Naive thymus-derived CD8-positive, alpha-beta T cell (primary cell): ENCODE results near the gene RPS16. TPM values are rescaled to one million over a fixed set of nuclear protein-coding genes. Genes with fewer than 3 reads are reported as not detected.
"Not testable (repeated sequence)": the region's sequence is repeated elsewhere in the genome, so short reads cannot be mapped to it uniquely, and the experiment has no call there.

Experiments
- ATAC-seq, 2 donors: fragments of 150-1000 bp; cut with Tn5 transposase in 1 of 2; sonication (Bioruptor Pico), chemical (Tn5 transposase) in 1 of 2; 1 replicate in 1 of 2; 2 replicates in 1 of 2; pipeline ENCODE4 v1.10.0; 2021; ENCODE audit warnings: mild to moderate bottlenecking in 2 of 2, moderate library complexity in 2 of 2
- POLR2A ChIA-PET: fragments of 350-600 bp; sonication (Branson Sonifier 250); formaldehyde crosslinking; loops from one replicate; lab custom pipeline; 2021; ENCODE audit warnings: antibody characterized with exemption; lab: Charles Lee
- DNase-seq, 10 donors: peaks; one replicate each; pipeline versions ENCODE4 v3.0.0 to v3.0.0-alpha.2; 2020 to 2022
- H3K27ac Mint-ChIP-seq, 10 donors: one replicate each; pipeline ENCODE4 v1.8.0; 2020 to 2022; ENCODE audit warnings: mild to moderate bottlenecking in 10 of 10, mixed read lengths in 10 of 10, moderate library complexity in 4 of 10, inconsistent platforms in 1 of 10
- H3K27me3 Mint-ChIP-seq, 5 donors: one replicate each; pipeline ENCODE4 v1.8.0; 2021 to 2022; ENCODE audit warnings: mixed read lengths in 5 of 5
- H3K36me3 Mint-ChIP-seq, 3 donors: one replicate each; pipeline ENCODE4 v1.8.0; 2020 to 2022; ENCODE audit warnings: mixed read lengths in 3 of 3, mild to moderate bottlenecking in 2 of 3, inconsistent platforms in 1 of 3
- H3K4me1 Mint-ChIP-seq, 4 donors: one replicate each; pipeline ENCODE4 v1.8.0; 2021 to 2022; ENCODE audit warnings: mixed read lengths in 4 of 4
- H3K4me3 Mint-ChIP-seq, 10 donors: one replicate each; pipeline ENCODE4 v1.8.0; 2020 to 2022; ENCODE audit warnings: mild to moderate bottlenecking in 10 of 10, mixed read lengths in 10 of 10, moderate library complexity in 6 of 10, inconsistent platforms in 1 of 10
- H3K9me3 Mint-ChIP-seq, 9 donors: one replicate each; pipeline ENCODE4 v1.8.0; 2020 to 2022; ENCODE audit warnings: mixed read lengths in 9 of 9, mild to moderate bottlenecking in 3 of 9, inconsistent platforms in 1 of 9, moderate library complexity in 1 of 9
- polyA plus RNA-seq, 3 donors: library from polyadenylated mRNA; unstranded; fragments of 300-500 nt; fragmentation: Illumina TruSeq; gene quantifications; one replicate each; pipeline ENCODE4 v1.2.3, GENCODE V29; 2021
- total RNA-seq, 8 experiments: library from RNA in 2 of 8; stranded (reverse) in 2 of 8; gene quantifications; one replicate each; pipeline ENCODE4 v1.2.3 and lab custom pipeline; 2021 to 2026

Gene RPS16
- total and polyA plus RNA-seq, 5 experiments from 2014 or later: 2,588 to 3,760 (median 2,812) TPM

DNA sequence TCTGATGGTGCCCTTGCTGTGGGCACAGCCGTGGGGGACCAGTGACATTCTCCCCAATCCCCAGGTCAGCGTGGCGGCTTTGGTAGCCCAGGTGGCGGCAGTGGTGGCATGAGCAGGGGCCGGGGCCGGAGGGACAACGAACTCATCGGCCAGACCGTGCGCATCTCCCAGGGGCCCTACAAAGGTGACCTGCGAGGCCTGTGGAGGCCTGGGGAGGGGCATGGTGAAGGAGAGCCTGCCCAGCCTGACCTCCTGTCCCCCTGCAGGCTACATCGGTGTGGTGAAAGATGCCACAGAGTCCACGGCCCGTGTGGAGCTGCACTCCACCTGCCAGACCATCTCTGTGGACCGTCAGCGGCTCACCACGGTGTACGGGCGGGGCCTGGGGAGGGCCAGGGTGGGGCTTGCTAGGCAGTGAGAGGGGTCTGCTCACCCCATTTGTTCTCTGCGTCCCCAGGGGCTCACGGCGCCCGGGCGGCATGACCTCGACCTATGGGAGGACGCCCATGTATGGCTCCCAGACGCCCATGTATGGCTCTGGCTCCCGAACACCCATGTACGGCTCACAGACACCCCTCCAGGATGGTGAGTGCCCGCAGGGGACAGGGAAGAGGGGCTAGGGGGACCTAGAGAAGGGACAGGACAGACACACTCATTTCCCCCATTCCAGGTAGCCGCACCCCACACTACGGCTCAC is 37.1 kb upstream of the RPS16 start:
- ATAC-seq: no peak
- Mint-ChIP-seq H3K27me3 (no peaks in the 10 kb centered on the region), H3K9me3 (no peaks in the 10 kb centered on the region), H3K27ac (peak overlapping the region in 1 of 10 donors; percentile 34), H3K4me1 (peaks cover 0 to 14% (median 8%) of the 10 kb centered on the region in 4 donors), H3K36me3 (peaks cover 6 to 75% (median 14%) of the 10 kb centered on the region in 3 donors), H3K4me3 (peak overlapping the region in 1 of 10 donors; percentile 20)
- POLR2A ChIA-PET: interaction anchor here (1.9 kb wide), 1 partner anchor 72 kb away, joined by 7 read pairs; no protein-coding TSS in a partner anchor
- no peak for DNase-seq

DNA sequence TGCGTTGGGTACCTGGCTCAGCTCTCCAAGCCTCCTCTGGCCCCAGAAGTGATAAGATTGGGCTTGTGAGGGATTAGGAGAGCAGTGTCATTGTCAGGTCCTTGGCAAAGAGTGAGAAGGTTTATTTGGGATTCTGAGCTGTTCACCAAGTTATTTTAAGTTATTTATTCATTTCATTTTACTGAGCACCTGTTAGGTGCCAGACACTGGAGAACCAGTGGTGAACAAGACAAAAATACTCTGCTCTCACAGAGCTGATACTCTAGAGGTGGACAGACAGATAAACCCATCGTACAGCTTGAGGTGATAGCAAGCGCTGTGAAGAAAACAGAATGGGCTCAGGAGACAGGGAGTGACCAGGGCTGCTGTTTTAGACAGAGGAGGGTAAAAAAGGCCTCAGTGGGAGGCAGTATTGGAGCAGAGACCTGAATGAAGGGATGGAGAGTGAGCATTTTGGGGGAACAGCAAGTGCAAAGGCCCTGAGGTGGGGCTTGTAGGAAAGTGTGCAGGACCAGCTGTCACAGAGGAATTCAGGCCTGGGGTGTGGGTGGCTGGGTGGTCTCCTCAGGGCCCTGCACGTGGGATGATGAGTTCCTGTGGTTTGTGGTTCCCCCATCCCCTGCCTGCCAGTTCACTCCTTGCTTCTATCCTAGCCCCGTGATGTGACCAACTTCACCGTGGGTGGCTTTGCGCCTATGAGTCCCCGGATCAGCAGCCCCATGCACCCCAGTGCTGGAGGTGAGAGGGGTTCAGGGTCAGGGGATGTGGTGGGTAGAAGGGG is 36.2 kb upstream of the RPS16 start:
- H3K4me3 Mint-ChIP-seq: no peak overlapping the region
- H3K27ac Mint-ChIP-seq: peak overlapping the region in 7 of 10 donors; percentile 34 to 84 (median 43)
- POLR2A ChIA-PET: interaction anchor here (1.1 kb wide), 1 partner anchor 27 kb away, joined by 5 read pairs; the partner anchor contains the start of gene SUPT5H
- peaks cover 0 to 14% (median 8%) of the 10 kb centered on the region in 4 donors for H3K4me1 Mint-ChIP-seq
- H3K9me3 Mint-ChIP-seq: no peaks in the 10 kb centered on the region
- H3K36me3 Mint-ChIP-seq: peaks cover 6 to 79% (median 17%) of the 10 kb centered on the region in 3 donors
- no peak for ATAC-seq
- H3K27me3 Mint-ChIP-seq: no peaks in the 10 kb centered on the region
- DNase-seq: no peak

DNA sequence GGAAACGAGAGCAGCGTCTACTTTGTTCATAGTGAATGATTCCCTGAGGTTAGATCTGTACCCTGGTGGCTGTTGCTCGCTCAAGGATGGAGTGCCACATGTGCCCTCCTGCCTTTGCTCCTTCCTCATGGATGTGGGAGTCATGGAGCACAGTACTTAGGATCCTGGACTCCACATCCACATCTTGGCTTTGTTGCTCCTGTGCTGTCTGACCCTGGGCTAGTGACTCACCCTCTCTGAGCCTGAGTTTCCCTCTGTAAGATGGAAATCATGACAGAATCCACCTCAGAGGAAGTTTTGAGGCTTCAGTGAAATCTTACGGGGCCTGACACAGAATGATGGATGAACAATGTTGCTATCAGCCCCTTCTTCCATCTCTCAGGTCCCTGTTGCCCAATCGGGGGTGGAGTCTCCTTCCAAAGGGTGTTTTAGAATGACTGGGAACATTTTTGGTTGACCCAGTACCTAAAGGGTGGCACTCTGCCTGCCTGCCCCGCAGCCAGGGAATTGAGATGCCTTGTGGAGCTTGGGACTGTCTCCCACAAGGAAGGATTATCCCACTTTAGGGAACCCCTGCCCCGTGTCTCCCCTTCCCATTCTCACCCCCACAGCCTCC is 35.1 kb upstream of the RPS16 start:
- Mint-ChIP-seq H3K4me1 (peaks cover 0 to 16% (median 9%) of the 10 kb centered on the region in 4 donors), H3K27ac (peak overlapping the region in 6 of 10 donors; percentile 15 to 67 (median 42)), H3K9me3 (no peaks in the 10 kb centered on the region), H3K36me3 (peaks cover 10 to 83% (median 20%) of the 10 kb centered on the region in 3 donors), H3K4me3 (no peak overlapping the region), H3K27me3 (no peaks in the 10 kb centered on the region)
- POLR2A ChIA-PET: interaction anchor here (0.6 to 1.1 kb wide), 2 partner anchors 26 to 27 kb away, joined by 3 to 5 read pairs; partner anchors contain the start of gene SUPT5H
- no peak for DNase-seq
- ATAC-seq: no peak

DNA sequence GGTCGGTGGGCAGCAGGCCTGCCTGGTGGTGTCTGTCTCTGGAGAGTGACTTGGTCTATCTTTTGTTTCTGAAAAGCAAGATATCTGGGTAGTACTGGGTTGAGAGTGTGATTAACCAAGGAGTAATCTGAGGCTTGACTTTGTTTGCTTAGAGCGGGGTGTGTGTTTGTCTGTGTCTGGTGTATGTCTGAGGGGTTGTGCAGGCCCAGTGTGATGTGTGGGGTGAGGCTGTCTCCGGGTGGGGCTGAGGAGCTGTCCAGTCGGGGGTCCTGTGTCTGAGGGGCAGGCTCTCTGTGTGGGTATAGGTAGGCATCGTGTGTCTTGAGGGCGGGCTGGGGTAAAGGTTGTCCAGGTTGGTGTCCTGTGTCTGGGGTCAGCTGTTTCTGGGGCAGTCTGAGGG is 33.8 kb upstream of the RPS16 start:
- Mint-ChIP-seq H3K36me3 (peaks cover 11 to 85% (median 24%) of the 10 kb centered on the region in 3 donors), H3K27ac (peak overlapping the region in 6 of 10 donors; percentile 36 to 90 (median 73)), H3K4me1 (peaks cover 0 to 17% (median 10%) of the 10 kb centered on the region in 4 donors), H3K9me3 (no peaks in the 10 kb centered on the region), H3K4me3 (no peak overlapping the region), H3K27me3 (no peaks in the 10 kb centered on the region)
- POLR2A ChIA-PET: interaction anchor here (1.0 to 1.5 kb wide), 2 partner anchors 24 to 34 kb away, joined by 3 to 4 read pairs; partner anchors contain the start of genes RPS16 and SUPT5H
- ATAC-seq: no peak
- DNase-seq: no peak

DNA sequence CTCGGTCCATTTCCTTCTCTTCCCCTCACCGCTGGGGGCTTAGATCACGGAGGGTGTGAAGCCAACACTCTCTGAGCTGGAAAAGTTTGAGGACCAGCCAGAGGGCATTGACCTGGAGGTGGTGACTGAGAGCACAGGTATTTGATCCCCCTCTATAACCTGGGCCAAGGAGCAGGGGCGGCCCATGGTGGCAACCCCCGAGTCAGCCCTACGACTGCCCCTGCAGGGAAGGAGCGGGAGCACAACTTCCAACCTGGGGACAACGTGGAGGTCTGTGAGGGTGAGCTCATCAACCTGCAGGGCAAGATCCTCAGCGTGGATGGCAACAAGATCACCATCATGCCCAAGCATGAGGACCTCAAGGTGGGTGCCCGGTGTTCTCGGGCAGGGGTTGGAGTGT is 33.3 kb upstream of the RPS16 start:
- Mint-ChIP-seq H3K36me3 (peaks cover 11 to 83% (median 22%) of the 10 kb centered on the region in 3 donors), H3K9me3 (no peaks in the 10 kb centered on the region), H3K4me3 (no peak overlapping the region), H3K27ac (peak overlapping the region in 2 of 10 donors; percentile 18 to 74), H3K4me1 (peaks cover 0 to 16% (median 6%) of the 10 kb centered on the region in 4 donors), H3K27me3 (no peaks in the 10 kb centered on the region)
- POLR2A ChIA-PET: interaction anchor here (1.0 to 1.5 kb wide), 2 partner anchors 23 to 33 kb away, joined by 3 to 4 read pairs; partner anchors contain the start of genes RPS16 and SUPT5H
- DNase-seq (no peak), ATAC-seq (no peak)

DNA sequence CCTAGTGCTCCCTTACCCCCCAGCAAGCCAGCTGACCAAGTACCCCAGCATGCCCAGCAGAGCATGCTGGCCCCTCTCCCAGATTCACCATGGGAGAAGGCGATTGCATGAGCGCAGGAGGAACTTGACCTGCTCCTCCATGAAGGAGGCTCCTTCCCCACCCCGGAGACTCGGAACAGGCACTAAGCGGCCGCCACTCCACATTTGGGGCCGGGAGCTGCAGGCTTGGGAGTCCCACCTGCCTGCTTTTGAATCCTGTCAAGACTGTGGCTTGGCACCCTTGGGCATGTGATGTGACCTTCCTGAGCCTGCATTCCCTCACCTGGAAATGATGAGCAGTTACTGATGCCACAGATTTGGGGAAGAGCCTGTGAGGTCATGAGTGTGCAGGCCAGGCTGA is 32.2 kb upstream of the RPS16 start:
- DNase-seq (no peak), ATAC-seq (no peak)
- H3K27me3 Mint-ChIP-seq: no peaks in the 10 kb centered on the region
- POLR2A ChIA-PET: no interaction called here
- H3K4me1 Mint-ChIP-seq: peaks cover 0 to 15% (median 4%) of the 10 kb centered on the region in 4 donors
- no peak overlapping the region for H3K4me3 Mint-ChIP-seq
- H3K36me3 Mint-ChIP-seq: peaks cover 11 to 89% (median 22%) of the 10 kb centered on the region in 3 donors
- H3K9me3 Mint-ChIP-seq: no peaks in the 10 kb centered on the region
- peak overlapping the region in 1 of 10 donors; percentile 69 for H3K27ac Mint-ChIP-seq

DNA sequence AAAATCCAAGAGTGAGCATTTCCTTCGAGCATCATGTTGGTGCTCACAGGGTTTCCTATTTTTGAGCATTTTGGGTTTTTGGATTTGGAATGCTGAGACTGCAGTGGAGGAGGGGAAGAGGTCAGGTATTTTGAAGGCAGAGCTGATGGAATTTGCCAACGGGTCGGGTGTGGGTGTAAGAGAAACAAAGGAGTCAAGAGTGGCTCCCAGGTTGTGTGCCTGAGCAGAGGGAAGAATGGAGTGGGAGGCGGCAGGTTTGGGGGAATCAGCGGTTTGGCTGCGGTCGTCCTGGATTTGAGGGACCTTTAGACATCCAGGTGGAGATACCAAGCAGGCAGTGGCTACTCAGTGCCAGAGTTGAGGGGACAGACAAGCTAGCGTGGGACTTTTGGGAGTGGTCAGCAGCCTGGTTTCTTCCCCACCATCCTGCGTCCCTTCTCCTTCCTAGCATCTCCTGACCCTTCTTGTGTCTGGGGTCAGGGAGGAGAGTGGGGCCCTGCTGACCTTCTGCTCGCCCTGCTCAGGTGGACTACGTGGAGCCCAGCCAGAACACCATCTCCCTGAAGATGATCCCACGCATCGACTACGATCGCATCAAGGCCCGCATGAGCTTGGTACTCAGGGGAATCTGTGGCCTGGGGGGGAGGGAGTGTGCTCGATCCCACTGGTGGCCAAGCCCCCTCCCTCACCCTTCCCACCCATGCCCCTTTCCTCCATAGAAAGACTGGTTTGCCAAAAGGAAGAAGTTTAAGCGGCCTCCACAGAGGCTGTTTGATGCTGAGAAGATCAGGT is 30.4 kb upstream of the RPS16 start:
- Mint-ChIP-seq H3K27me3 (no peaks in the 10 kb centered on the region), H3K36me3 (peaks cover 4 to 89% (median 13%) of the 10 kb centered on the region in 3 donors), H3K27ac (peak overlapping the region in 1 of 10 donors; percentile 93), H3K4me3 (no peak overlapping the region), H3K4me1 (peaks cover 0 to 9% (median 7%) of the 10 kb centered on the region in 4 donors), H3K9me3 (no peaks in the 10 kb centered on the region)
- POLR2A ChIA-PET: no interaction called here
- DNase-seq (no peak), ATAC-seq (no peak)

DNA sequence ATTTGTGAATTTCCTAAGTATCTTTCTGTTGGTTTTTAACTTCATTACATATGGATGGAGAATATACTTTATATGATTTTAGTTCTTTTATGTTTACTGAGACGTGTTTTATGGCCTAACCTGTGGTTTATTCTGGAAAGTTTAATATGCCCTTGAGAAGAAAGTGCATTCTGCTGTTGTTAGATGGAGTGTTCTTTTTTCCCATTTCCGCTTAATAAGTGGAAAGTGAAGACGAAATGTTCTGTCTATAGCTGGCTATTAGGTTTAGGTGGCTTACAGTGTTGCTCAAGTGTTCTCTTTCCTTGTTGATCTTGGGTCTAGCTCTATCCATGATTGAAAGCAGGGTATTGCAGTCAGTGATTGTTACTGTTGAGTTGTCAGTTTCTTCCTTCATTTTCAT is 27.7 kb upstream of the RPS16 start:
- POLR2A ChIA-PET: no interaction called here
- ATAC-seq: no peak
- DNase-seq: no peak
- no peak overlapping the region for H3K4me3 Mint-ChIP-seq
- no peaks in the 10 kb centered on the region for H3K27me3 Mint-ChIP-seq
- H3K36me3 Mint-ChIP-seq: peaks cover 4 to 90% (median 14%) of the 10 kb centered on the region in 3 donors
- H3K9me3 Mint-ChIP-seq: no peaks in the 10 kb centered on the region
- peak overlapping the region in 1 of 10 donors; percentile 41 for H3K27ac Mint-ChIP-seq
- H3K4me1 Mint-ChIP-seq: peaks cover 0 to 20% (median 12%) of the 10 kb centered on the region in 4 donors

DNA sequence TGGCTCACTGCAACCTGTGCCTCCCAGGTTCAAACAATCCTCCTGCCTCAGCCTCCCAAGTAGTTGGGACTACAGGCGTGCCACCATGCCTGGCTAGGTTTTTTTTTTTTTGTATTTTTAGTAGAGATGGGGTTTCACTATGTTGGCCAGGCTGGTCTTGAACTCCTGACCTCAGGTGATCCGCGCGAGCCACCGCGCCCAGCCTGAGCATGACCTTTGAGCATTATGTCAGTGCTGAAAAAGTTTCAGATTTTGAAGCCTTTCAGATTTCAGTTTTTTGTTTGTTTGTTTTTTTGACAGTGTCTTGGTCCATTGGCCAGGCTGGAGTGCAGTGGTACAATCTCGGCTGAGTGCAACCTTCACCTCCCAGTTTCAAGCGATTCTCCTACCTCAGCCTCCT is 15.5 kb upstream of the RPS16 start:
- POLR2A ChIA-PET, H3K9me3 Mint-ChIP-seq, ATAC-seq, H3K4me3 Mint-ChIP-seq, DNase-seq, H3K27me3 Mint-ChIP-seq: not testable (repeated sequence)
- Mint-ChIP-seq H3K27ac (peak overlapping the region in 5 of 10 donors; percentile 13 to 77 (median 61)), H3K4me1 (peaks cover 44 to 77% (median 73%) of the 10 kb centered on the region in 4 donors), H3K36me3 (peaks cover 2 to 84% (median 7%) of the 10 kb centered on the region in 3 donors)

DNA sequence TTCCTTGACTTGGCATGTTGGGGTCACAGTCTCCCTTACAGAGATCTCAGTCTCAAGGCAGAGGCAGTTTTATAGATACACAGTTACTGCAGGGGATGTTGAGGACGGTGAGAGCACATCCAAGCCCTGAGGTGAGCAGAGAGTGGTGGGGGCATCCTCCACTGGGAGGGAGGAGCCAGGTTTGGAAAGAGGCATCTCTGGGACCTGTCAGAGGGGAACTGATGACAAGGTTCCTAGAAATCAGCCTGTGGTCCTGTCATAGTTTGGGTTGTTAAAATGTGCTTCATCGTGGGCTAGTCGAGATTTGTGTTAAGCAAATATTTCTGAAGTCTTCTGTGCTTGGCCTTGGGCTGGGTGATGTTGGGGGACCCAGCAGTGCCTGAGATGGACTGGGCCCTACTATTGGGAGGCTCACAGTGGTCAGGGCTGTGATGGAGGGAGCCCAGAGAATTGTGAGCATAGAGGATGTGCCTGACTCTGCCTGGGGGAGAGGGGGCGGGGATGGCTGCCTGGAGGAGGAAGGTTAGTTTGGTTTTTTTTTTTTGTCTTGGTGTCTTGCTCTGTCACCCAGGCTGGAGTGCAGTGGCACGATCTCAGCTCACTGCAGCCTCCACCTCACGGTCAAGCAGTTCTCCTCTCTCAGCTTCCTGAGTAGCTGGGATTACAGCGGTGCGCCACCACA is 13.5 kb upstream of the RPS16 start:
- ATAC-seq (no peak), DNase-seq (no peak)
- H3K27ac Mint-ChIP-seq: peak overlapping the region; percentile 20 to 99 (median 83)
- no peaks in the 10 kb centered on the region for H3K27me3 Mint-ChIP-seq
- H3K9me3 Mint-ChIP-seq: no peaks in the 10 kb centered on the region
- peaks cover 50 to 87% (median 80%) of the 10 kb centered on the region in 4 donors for H3K4me1 Mint-ChIP-seq
- H3K4me3 Mint-ChIP-seq: peak overlapping the region; percentile 36 to 100 (median 98)
- peaks cover 3 to 72% (median 11%) of the 10 kb centered on the region in 3 donors for H3K36me3 Mint-ChIP-seq
- POLR2A ChIA-PET: interaction anchor here (1.0 to 1.6 kb wide), 2 partner anchors 13 to 84 kb away, joined by 3 to 5 read pairs; partner anchors contain the start of genes EID2B and RPS16

DNA sequence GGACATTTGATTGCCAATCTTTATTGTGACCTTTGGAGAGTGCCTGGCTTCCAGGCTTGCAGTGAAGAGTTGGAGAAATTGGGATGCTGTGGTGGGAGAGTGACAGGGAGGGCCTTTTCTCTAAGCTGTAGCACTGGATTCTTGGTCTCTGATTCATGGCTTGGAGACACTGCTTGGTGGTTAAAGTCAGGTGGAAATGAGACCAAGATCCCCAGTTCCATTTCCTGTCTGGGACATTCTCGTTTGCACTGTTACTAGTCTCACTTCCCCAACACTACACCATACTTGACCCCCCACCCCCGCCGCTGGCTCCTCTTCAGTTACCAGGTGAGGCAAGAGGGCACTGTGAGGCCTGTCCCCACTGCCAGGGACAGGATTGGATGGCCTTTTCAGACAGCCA is 12.5 kb upstream of the RPS16 start:
- POLR2A ChIA-PET: interaction anchor here (1.0 kb wide), 1 partner anchor 85 kb away, joined by 3 read pairs; the partner anchor contains the start of gene EID2B
- Mint-ChIP-seq H3K4me1 (peaks cover 49 to 86% (median 79%) of the 10 kb centered on the region in 4 donors), H3K27ac (peak overlapping the region; percentile 49 to 100 (median 83)), H3K4me3 (peak overlapping the region; percentile 73 to 100 (median 99)), H3K36me3 (peaks cover 3 to 62% (median 11%) of the 10 kb centered on the region in 3 donors), H3K9me3 (no peaks in the 10 kb centered on the region), H3K27me3 (no peaks in the 10 kb centered on the region)
- no peak for DNase-seq
- ATAC-seq: no peak
